Activated T-cell treated with anti-CD3 and anti-CD28 coated beads for 4 hours (primary cell): ENCODE results near the gene METTL23.
"Not testable (repeated sequence)": the region's sequence is repeated elsewhere in the genome, so short reads cannot be mapped to it uniquely, and the experiment has no call there.

Experiments
- DNase-seq: peaks from one replicate; pipeline ENCODE4 v3.0.0-alpha.2; 2020

The METTL23 gene

GRCh38 chr17:76735586-76736348, 9.1 kb downstream of the METTL23 start:
- DNase-seq = no peak

- DNase-seq = peak; percentile 50
Measured at GRCh38 chr17:76736349-76737081, 9.9 kb downstream of the METTL23 start.

- peak; percentile 97 for DNase-seq
Measured at GRCh38 chr17:76737082-76737675, 10.5 kb downstream of the METTL23 start, which contains the start of gene SRSF2. Gene SRSF2 (minus strand): TSS chr17:76737331. CDS start chr17:76737160, 171 bp downstream.

- peak; percentile 77 for DNase-seq
Measured at GRCh38 chr17:76737676-76738467, 11.2 kb downstream of the METTL23 start, which contains the start of gene MFSD11. Gene MFSD11 (plus strand): TSS chr17:76738119. CDS start chr17:76738353, 234 bp downstream.

GRCh38 chr17:76738468-76738850, 11.8 kb downstream of the METTL23 start:
- no peak for DNase-seq

GRCh38 chr17:76739568-76740115, 13.0 kb downstream of the METTL23 start:
- DNase-seq = not testable (repeated sequence)

GRCh38 chr17:76740329-76741118, 13.9 kb downstream of the METTL23 start:
- no peak for DNase-seq

GRCh38 chr17:76742958-76743357, 16.3 kb downstream of the METTL23 start:
- no peak for DNase-seq

GRCh38 chr17:76744747-76745146, 18.1 kb downstream of the METTL23 start:
- DNase-seq = no peak

- DNase-seq = not testable (repeated sequence)
Measured at GRCh38 chr17:76745785-76746184, 19.1 kb downstream of the METTL23 start.

GRCh38 chr17:76747716-76748363, 21.2 kb downstream of the METTL23 start:
- DNase-seq = no peak

- no peak for DNase-seq
Measured at GRCh38 chr17:76748657-76749056, 22.0 kb downstream of the METTL23 start.

- no peak for DNase-seq
Measured at GRCh38 chr17:76751416-76751993, 24.9 kb downstream of the METTL23 start.

- DNase-seq = no peak
Measured at GRCh38 chr17:76752006-76752405, 25.4 kb downstream of the METTL23 start.

- DNase-seq = no peak
Measured at GRCh38 chr17:76753061-76753961, 26.7 kb downstream of the METTL23 start.

- no peak for DNase-seq
Measured at GRCh38 chr17:76755285-76755684, 28.6 kb downstream of the METTL23 start.

- DNase-seq = no peak
Measured at GRCh38 chr17:76757256-76757655, 30.6 kb downstream of the METTL23 start.

GRCh38 chr17:76758570-76758969, 31.9 kb downstream of the METTL23 start:
- no peak for DNase-seq

GRCh38 chr17:76772842-76773525, 46.3 kb downstream of the METTL23 start:
- DNase-seq = peak; percentile 33
